ENCODE data around the gene SERPINA12. TPM values are rescaled to one million over a fixed set of nuclear protein-coding genes. Genes with fewer than 3 reads are reported as not detected.
A peak's percentile ranks its signal among the peaks of the same experiment; 100 is the strongest.

The SERPINA12 gene
- total RNA-seq, 1 donor = not detected

- DNase-seq (ENCODE audit: low read depth) = no peak
- no peak for TF ChIP-seq CTCF (IDR thresholded peaks at IDR 0.05; ENCODE audit: insufficient read depth, low read length)
- H3K4me3 ChIP-seq (ENCODE audit: low read depth, low read length) = no peak overlapping the region
These were observed 34.7 kb downstream of the SERPINA12 start for GRCh38 chr14:94474581-94475031.

GRCh38 chr14:94473666-94474410 lies 35.4 kb downstream of the SERPINA12 start:
- no peak for TF ChIP-seq CTCF (IDR thresholded peaks at IDR 0.05; ENCODE audit: insufficient read depth, low read length)
- peak; percentile 3 for DNase-seq (ENCODE audit: low read depth)
- H3K4me3 ChIP-seq (ENCODE audit: low read depth, low read length) = no peak overlapping the region

GRCh38 chr14:94472842-94473241 lies 36.4 kb downstream of the SERPINA12 start:
- no peak overlapping the region for H3K4me3 ChIP-seq (ENCODE audit: low read depth, low read length)
- no peak for DNase-seq (ENCODE audit: low read depth)
- no peak for TF ChIP-seq CTCF (IDR thresholded peaks at IDR 0.05; ENCODE audit: insufficient read depth, low read length)

GRCh38 chr14:94471045-94471444 lies 38.2 kb downstream of the SERPINA12 start:
- TF ChIP-seq CTCF (IDR thresholded peaks at IDR 0.05; ENCODE audit: insufficient read depth, low read length) = no peak
- no peak overlapping the region for H3K4me3 ChIP-seq (ENCODE audit: low read depth, low read length)
- no peak for DNase-seq (ENCODE audit: low read depth)

- H3K4me3 ChIP-seq (ENCODE audit: low read depth, low read length) = no peak overlapping the region
- TF ChIP-seq CTCF (IDR thresholded peaks at IDR 0.05; ENCODE audit: insufficient read depth, low read length) = no peak
- DNase-seq (ENCODE audit: low read depth) = no peak
These were observed 39.0 kb downstream of the SERPINA12 start for GRCh38 chr14:94470311-94470710.

GRCh38 chr14:94469261-94469660 lies 40.0 kb downstream of the SERPINA12 start:
- no peak for TF ChIP-seq CTCF (IDR thresholded peaks at IDR 0.05; ENCODE audit: insufficient read depth, low read length)
- H3K4me3 ChIP-seq (ENCODE audit: low read depth, low read length) = no peak overlapping the region
- no peak for DNase-seq (ENCODE audit: low read depth)
